GM15510 (cell line): ENCODE data around the gene NCKAP5.

ENCODE experiments used
- POLR2A ChIP-seq: IDR thresholded peaks from 3 replicates; pipeline ENCODE4 v1.6.1; 2011; ENCODE audit warnings: borderline replicate concordance; ENCODE audit not compliant: insufficient read length; ENCODE audit errors: extremely low read depth

NCKAP5 gene

GRCh38 chr2:133138693-133139092 is 429.6 kb downstream of the NCKAP5 start:
- no peak for TF ChIP-seq POLR2A

GRCh38 chr2:133135035-133135654 is 433.1 kb downstream of the NCKAP5 start:
- no peak for TF ChIP-seq POLR2A

- TF ChIP-seq POLR2A = no peak
These were observed 437.6 kb downstream of the NCKAP5 start for GRCh38 chr2:133130548-133131246.

GRCh38 chr2:133124446-133124845 is 443.8 kb downstream of the NCKAP5 start:
- no peak for TF ChIP-seq POLR2A

- no peak for TF ChIP-seq POLR2A
These were observed 444.4 kb downstream of the NCKAP5 start for GRCh38 chr2:133123904-133124303.

GRCh38 chr2:133123393-133123792 is 444.9 kb downstream of the NCKAP5 start:
- no peak for TF ChIP-seq POLR2A

GRCh38 chr2:133122529-133122928 is 445.7 kb downstream of the NCKAP5 start:
- no peak for TF ChIP-seq POLR2A

- no peak for TF ChIP-seq POLR2A
These were observed 448.0 kb downstream of the NCKAP5 start for GRCh38 chr2:133120310-133120709.

- no peak for TF ChIP-seq POLR2A
These were observed 458.1 kb downstream of the NCKAP5 start for GRCh38 chr2:133110201-133110600.

- no peak for TF ChIP-seq POLR2A
These were observed 458.5 kb downstream of the NCKAP5 start for GRCh38 chr2:133109772-133110171.

- TF ChIP-seq POLR2A = no peak
These were observed 461.0 kb downstream of the NCKAP5 start for GRCh38 chr2:133107058-133107815.

GRCh38 chr2:133104871-133105270 is 463.4 kb downstream of the NCKAP5 start:
- no peak for TF ChIP-seq POLR2A

- no peak for TF ChIP-seq POLR2A
These were observed 469.5 kb downstream of the NCKAP5 start for GRCh38 chr2:133098787-133099186.

- TF ChIP-seq POLR2A = no peak
These were observed 470.6 kb downstream of the NCKAP5 start for GRCh38 chr2:133097666-133098065.

GRCh38 chr2:133092571-133092970 is 475.7 kb downstream of the NCKAP5 start:
- TF ChIP-seq POLR2A = no peak

GRCh38 chr2:133090358-133090757 is 477.9 kb downstream of the NCKAP5 start:
- TF ChIP-seq POLR2A = no peak

GRCh38 chr2:133086176-133086575 is 482.1 kb downstream of the NCKAP5 start:
- no peak for TF ChIP-seq POLR2A

GRCh38 chr2:133085646-133086045 is 482.6 kb downstream of the NCKAP5 start:
- no peak for TF ChIP-seq POLR2A
